GM19372 (cell line): ENCODE data around the gene ELFN2.

Experiments used
- ATAC-seq: cut with Tn5 transposase; IDR thresholded peaks from one replicate; pipeline ENCODE4 v1.9.1; 2021; ENCODE audit warnings: mild to moderate bottlenecking, low read depth, moderate library complexity; ENCODE audit not compliant: unreplicated experiment

Gene ELFN2

DNA sequence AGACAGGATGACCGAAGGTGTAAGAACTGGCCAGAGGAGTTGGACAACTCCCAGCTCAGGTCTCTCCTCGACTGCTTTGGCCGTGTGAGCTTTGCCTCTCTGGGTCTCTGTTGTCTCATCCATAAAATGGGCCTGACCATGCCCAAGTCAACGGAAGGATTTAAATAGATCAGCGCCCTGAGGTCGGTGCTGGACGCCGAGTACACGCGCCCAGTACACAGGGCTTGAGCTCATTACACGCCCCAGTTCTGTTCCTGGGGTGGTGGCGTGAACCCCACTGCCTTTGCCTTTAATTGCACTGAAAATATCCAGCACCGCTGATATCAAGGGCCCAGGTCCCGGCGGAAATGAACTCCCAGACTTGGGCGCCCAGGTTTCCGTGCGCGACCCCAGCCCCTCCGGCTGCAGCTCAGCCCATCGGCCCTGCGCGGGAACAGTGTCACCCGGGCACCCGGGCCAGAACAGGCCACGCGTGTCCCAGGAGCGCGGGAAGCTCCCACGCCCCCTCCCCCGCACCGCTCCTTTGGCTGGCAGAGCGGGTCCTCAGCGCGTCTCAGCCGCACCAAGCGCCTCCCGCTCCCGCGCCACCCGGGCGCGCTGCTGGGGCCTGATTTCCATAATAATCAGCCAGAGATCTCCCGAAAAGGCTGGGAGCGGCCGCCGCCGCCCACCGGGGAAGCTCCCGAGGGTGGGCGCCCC is 102.8 kb downstream of the ELFN2 start:
- no peak for ATAC-seq

GRCh38 chr22:37320726-37321677 is 106.3 kb downstream of the ELFN2 start:
- no peak for ATAC-seq

DNA sequence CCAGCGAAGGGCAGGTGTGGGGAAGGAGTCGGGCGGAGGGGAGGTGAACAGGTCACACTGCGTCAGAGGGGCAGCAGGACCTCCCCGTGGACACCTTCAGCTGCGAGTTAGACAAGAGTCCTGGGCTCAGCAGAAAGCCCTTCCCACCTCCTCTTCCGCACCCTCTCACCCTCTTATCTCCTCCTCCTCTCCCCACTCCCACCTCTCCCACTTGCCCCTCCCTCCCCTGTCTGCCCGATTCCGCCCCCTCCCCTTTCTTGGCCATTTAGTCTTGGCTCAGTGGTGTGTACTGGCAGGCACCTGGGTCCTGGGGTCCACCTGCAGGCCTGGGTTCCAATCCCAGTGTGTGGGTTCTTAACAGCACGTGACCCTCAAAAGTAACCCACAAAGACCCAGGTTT is 107.8 kb downstream of the ELFN2 start:
- no peak for ATAC-seq

DNA sequence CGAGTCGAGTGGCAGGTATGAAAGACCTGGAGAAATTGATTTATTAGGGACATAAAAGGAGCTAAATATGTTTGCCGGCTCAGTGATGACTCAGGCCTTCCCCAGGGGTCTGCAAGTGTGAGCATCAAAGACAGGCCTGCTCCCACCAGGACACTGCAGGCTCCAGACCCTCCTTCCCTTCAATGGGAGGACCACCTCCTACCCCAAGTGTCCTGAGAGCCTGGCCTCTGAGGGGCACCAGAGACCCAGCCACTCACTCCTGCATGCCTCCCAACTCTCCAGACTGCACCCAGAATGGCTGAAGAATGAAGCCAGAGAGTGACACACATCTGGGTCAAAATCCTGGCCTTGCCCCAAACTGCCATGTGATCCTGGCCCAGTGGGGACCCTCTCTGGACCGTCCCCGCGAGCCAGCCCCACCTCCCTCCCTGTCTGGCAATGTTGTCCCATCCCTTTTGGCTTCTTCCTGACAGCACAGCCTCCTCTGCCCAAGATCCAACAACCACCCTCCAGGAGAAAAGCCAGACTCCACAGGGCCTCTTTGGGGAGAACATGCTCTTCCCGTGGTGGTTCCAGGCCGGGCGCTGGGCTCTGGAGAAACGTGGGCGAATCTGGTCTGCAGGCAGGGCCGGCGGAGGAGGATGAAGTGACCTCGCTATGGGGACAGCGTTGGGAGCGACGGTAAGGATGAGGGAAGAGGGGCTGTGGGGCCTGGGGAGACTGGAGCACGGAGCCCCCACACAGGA is 108.7 kb downstream of the ELFN2 start:
- ATAC-seq: no peak
